WTC11 (cell line): ENCODE data around the gene C1QC. TPM values are rescaled to one million over a fixed set of nuclear protein-coding genes. Genes with fewer than 3 reads are reported as not detected.

Experiments
- ATAC-seq: fragments of 200-7000 bp; cut with Tn5 transposase; 2 replicates; pipeline ENCODE4 v1.10.0; 2021; ENCODE audit warnings: mild to moderate bottlenecking, moderate library complexity
- CTCF ChIA-PET: fragments of 300-600 bp; sonication (Branson Sonifier 250); formaldehyde crosslinking; loops from one replicate; lab custom pipeline; 2021; ENCODE audit warnings: antibody characterized with exemption; lab: Charles Lee
- POLR2A ChIA-PET: fragments of 350-600 bp; sonication (Branson Sonifier 250); formaldehyde crosslinking; loops from one replicate; lab custom pipeline; 2021; ENCODE audit warnings: antibody characterized with exemption; lab: Charles Lee
- DNase-seq: peaks from one replicate; pipeline ENCODE4 v3.0.0; 2021; ENCODE audit warnings: low spot score
- H3K27ac Mint-ChIP-seq: 2 replicates; pipeline ENCODE4 v1.8.0; 2021; ENCODE audit warnings: mixed read lengths
- H3K27me3 Mint-ChIP-seq: 2 replicates; pipeline ENCODE4 v1.8.0; 2021; ENCODE audit warnings: low read depth, mild to moderate bottlenecking, moderate library complexity, mixed read lengths
- H3K36me3 Mint-ChIP-seq: 2 replicates; pipeline ENCODE4 v1.8.0; 2021; ENCODE audit warnings: mixed read lengths
- H3K4me1 Mint-ChIP-seq: 2 replicates; pipeline ENCODE4 v1.8.0; 2022; ENCODE audit warnings: mixed read lengths
- H3K4me3 Mint-ChIP-seq: 2 replicates; pipeline ENCODE4 v1.8.0; 2021; ENCODE audit warnings: mild to moderate bottlenecking, moderate library complexity, mixed read lengths
- H3K9me3 Mint-ChIP-seq: 2 replicates; pipeline ENCODE4 v1.8.0; 2021; ENCODE audit warnings: mixed read lengths
- CBFB ChIP-seq: sonication (generic); formaldehyde crosslinking; IDR thresholded peaks from 2 replicates; pipeline ENCODE4 v1.8.1; 2022; ENCODE audit warnings: mild to moderate bottlenecking, low read depth, missing genetic modification reagents
- CREB1 ChIP-seq: sonication (generic); formaldehyde crosslinking; IDR thresholded peaks from 2 replicates; pipeline ENCODE4 v1.8.0; 2023; ENCODE audit warnings: mild to moderate bottlenecking, missing genetic modification reagents
- E2F4 ChIP-seq: sonication (generic); formaldehyde crosslinking; IDR thresholded peaks from 2 replicates; pipeline ENCODE4 v1.8.1; 2022; ENCODE audit warnings: low read depth, mild to moderate bottlenecking, moderate library complexity, missing genetic modification reagents, borderline replicate concordance
- ELF4 ChIP-seq: sonication (generic); formaldehyde crosslinking; IDR thresholded peaks from 2 replicates; pipeline ENCODE4 v1.8.1; 2022; ENCODE audit warnings: low read depth, mild to moderate bottlenecking, moderate library complexity, missing genetic modification reagents
- FOXK1 ChIP-seq: sonication (generic); formaldehyde crosslinking; IDR thresholded peaks from 2 replicates; pipeline ENCODE4 v1.8.0; 2022; ENCODE audit warnings: mild to moderate bottlenecking, moderate library complexity, missing genetic modification reagents
- JAZF1 ChIP-seq: fragments of 250-450 bp; sonication (Bioruptor Pico); IDR thresholded peaks from 2 replicates; pipeline ENCODE4 v1.9.0; 2021; ENCODE audit warnings: moderate library complexity, mild to moderate bottlenecking, inconsistent platforms
- MLX ChIP-seq: sonication (generic); formaldehyde crosslinking; IDR thresholded peaks from 2 replicates; pipeline ENCODE4 v1.8.1; 2023; ENCODE audit warnings: mild to moderate bottlenecking, missing genetic modification reagents, moderate library complexity
- MXD4 ChIP-seq: fragments of 250-450 bp; sonication (Bioruptor Pico); IDR thresholded peaks from 2 replicates; pipeline ENCODE4 v1.8.0; 2021; ENCODE audit warnings: mild to moderate bottlenecking, moderate library complexity, borderline replicate concordance
- MYBL2 ChIP-seq: sonication (generic); formaldehyde crosslinking; IDR thresholded peaks from 2 replicates; pipeline ENCODE4 v1.8.1; 2023; ENCODE audit warnings: mild to moderate bottlenecking, moderate library complexity, missing genetic modification reagents
- NFYB ChIP-seq: sonication (generic); formaldehyde crosslinking; conservative IDR thresholded peaks from 2 replicates; pipeline ENCODE4 v1.8.0; 2022; ENCODE audit warnings: low read depth, missing genetic modification reagents
- PREB ChIP-seq: sonication (generic); formaldehyde crosslinking; IDR thresholded peaks from 2 replicates; pipeline ENCODE4 v1.8.1; 2022; ENCODE audit warnings: mild to moderate bottlenecking, missing genetic modification reagents, moderate library complexity, borderline replicate concordance
- RELA ChIP-seq: sonication (generic); formaldehyde crosslinking; IDR thresholded peaks from 2 replicates; pipeline ENCODE4 v1.8.1; 2022; ENCODE audit warnings: missing genetic modification reagents, mild to moderate bottlenecking, borderline replicate concordance
- RORB ChIP-seq: fragments of 250-450 bp; sonication (Bioruptor Pico); IDR thresholded peaks from 2 replicates; pipeline ENCODE4 v1.9.0; 2021; ENCODE audit warnings: mild to moderate bottlenecking
- SP1 ChIP-seq: sonication (generic); formaldehyde crosslinking; conservative IDR thresholded peaks from 2 replicates; pipeline ENCODE4 v1.8.1; 2022; ENCODE audit warnings: missing genetic modification reagents
- TCF7 ChIP-seq: sonication (generic); formaldehyde crosslinking; IDR thresholded peaks from 2 replicates; pipeline ENCODE4 v1.8.0; 2022; ENCODE audit warnings: mild to moderate bottlenecking, low read depth, missing genetic modification reagents, moderate library complexity
- TEAD1 ChIP-seq: sonication (generic); formaldehyde crosslinking; IDR thresholded peaks from 2 replicates; pipeline ENCODE4 v1.8.0; 2022; ENCODE audit warnings: mild to moderate bottlenecking, missing genetic modification reagents
- TP53 ChIP-seq: sonication (generic); formaldehyde crosslinking; IDR thresholded peaks from 2 replicates; pipeline ENCODE4 v1.8.1; 2023; ENCODE audit warnings: mild to moderate bottlenecking, missing genetic modification reagents
- ZMAT4 ChIP-seq: fragments of 250-450 bp; sonication (Bioruptor Pico); IDR thresholded peaks from 2 replicates; pipeline ENCODE4 v1.9.0; 2021; ENCODE audit warnings: mild to moderate bottlenecking
- ZNF121 ChIP-seq: sonication (generic); formaldehyde crosslinking; IDR thresholded peaks from 2 replicates; pipeline ENCODE4 v1.8.0; 2023; ENCODE audit warnings: missing genetic modification reagents
- ZNF138 ChIP-seq: sonication (generic); formaldehyde crosslinking; conservative IDR thresholded peaks from 2 replicates; pipeline ENCODE4 v1.8.1; 2022; ENCODE audit warnings: mild to moderate bottlenecking, moderate library complexity, missing genetic modification reagents
- ZNF232 ChIP-seq: sonication (generic); formaldehyde crosslinking; IDR thresholded peaks from 2 replicates; pipeline ENCODE4 v1.8.0; 2022; ENCODE audit warnings: mild to moderate bottlenecking, missing genetic modification reagents
- ZNF281 ChIP-seq: sonication (generic); formaldehyde crosslinking; IDR thresholded peaks from 2 replicates; pipeline ENCODE4 v1.8.0; 2023; ENCODE audit warnings: mild to moderate bottlenecking, missing genetic modification reagents
- ZNF532 ChIP-seq: fragments of 250-450 bp; sonication (Bioruptor Pico); IDR thresholded peaks from 2 replicates; pipeline ENCODE4 v1.9.0; 2021; ENCODE audit warnings: mild to moderate bottlenecking, borderline replicate concordance
- total RNA-seq: library from RNA; stranded (reverse); gene quantifications from 3 replicates; pipeline ENCODE4 v1.2.3, GENCODE V29; 2021

C1QC gene
- total RNA-seq, 1 experiment from 2014 or later: 0.28 TPM

GRCh38 chr1:22662318-22662717, 18.9 kb downstream of the C1QC start:
- CTCF ChIA-PET: interaction anchor here (0.6 to 2.8 kb wide), 9 partner anchors 12 to 302 kb away, joined by 3 to 16 read pairs (median 7); no protein-coding TSS in a partner anchor
- Mint-ChIP-seq H3K27ac (peak overlapping the region; percentile 13; the same call in 1 of the 2 replicates), H3K9me3 (no peaks in the 10 kb centered on the region), H3K4me3 (peak overlapping the region; percentile 47), H3K27me3 (no peaks in the 10 kb centered on the region; the same call in 1 of the 2 replicates), H3K36me3 (no peaks in the 10 kb centered on the region), H3K4me1 (no peaks in the 10 kb centered on the region; the same call in 1 of the 2 replicates)
- TF ChIP-seq ZNF121: peak; percentile 80
- TF ChIP-seq SP1: peak; percentile 35; the same call in 1 of the 2 replicates
- TF ChIP-seq ELF4 (CRISPR knock-in tag): no peak
- no peak for TF ChIP-seq MXD4 (CRISPR knock-in tag)
- TF ChIP-seq NFYB (CRISPR knock-in tag): peak; percentile 82
- DNase-seq: peak; percentile 62
- POLR2A ChIA-PET: no interaction called here
- peak; percentile 99 for ATAC-seq

- TF ChIP-seq FOXK1 (CRISPR knock-in tag) (no peak), MYBL2 (CRISPR knock-in tag) (no peak), RORB (CRISPR knock-in tag) (no peak), ZNF532 (no peak), RELA (CRISPR knock-in tag) (no peak), ZNF281 (CRISPR knock-in tag) (no peak), TP53 (CRISPR knock-in tag) (no peak), MXD4 (CRISPR knock-in tag) (no peak), JAZF1 (no peak), MLX (CRISPR knock-in tag) (no peak), E2F4 (CRISPR knock-in tag) (no peak), TEAD1 (CRISPR knock-in tag) (no peak), ZMAT4 (CRISPR knock-in tag) (no peak), TCF7 (no peak), PREB (CRISPR knock-in tag) (no peak), CBFB (CRISPR knock-in tag) (no peak), CREB1 (no peak), ZNF138 (CRISPR knock-in tag) (no peak), ZNF232 (no peak)
- Mint-ChIP-seq H3K27ac (no peak overlapping the region), H3K9me3 (no peaks in the 10 kb centered on the region), H3K4me3 (no peak overlapping the region), H3K4me1 (no peaks in the 10 kb centered on the region; the same call in 1 of the 2 replicates), H3K36me3 (no peaks in the 10 kb centered on the region), H3K27me3 (no peaks in the 10 kb centered on the region; the same call in 1 of the 2 replicates)
- ChIA-PET CTCF (interaction anchor here (0.6 to 2.8 kb wide), 10 partner anchors 11 to 383 kb away, joined by 3 to 16 read pairs (median 6); no protein-coding TSS in a partner anchor), POLR2A (no interaction called here)
- no peak for DNase-seq
- ATAC-seq: no peak
Measured at GRCh38 chr1:22662986-22663408, 19.6 kb downstream of the C1QC start.
